Activated CD8-positive, alpha-beta memory T cell treated with anti-CD3 and anti-CD28 coated beads, Interleukin-2, amount 10 ng/mL, durations not matched to agents 7 days and 5 days (primary cell): ENCODE results near the gene TOM1L2. TPM values are rescaled to one million over a fixed set of nuclear protein-coding genes. Genes with fewer than 3 reads are reported as not detected.

ENCODE experiments used
- ATAC-seq: fragments of 150-1000 bp; cut with Tn5 transposase; one replicate; pipeline ENCODE4 v1.10.0; 2021; ENCODE audit warnings: moderate library complexity
- CTCF ChIA-PET: fragments of 350-600 bp; sonication (Branson Sonifier 250); formaldehyde crosslinking; loops from one replicate; lab custom pipeline; 2021; ENCODE audit warnings: antibody characterized with exemption; lab: Charles Lee
- DNase-seq: peaks from one replicate; pipeline ENCODE4 v3.0.0-alpha.2; 2020
- H3K27ac Mint-ChIP-seq: one replicate; pipeline ENCODE4 v1.8.0; 2021; ENCODE audit warnings: mild to moderate bottlenecking, mixed read lengths
- H3K27me3 Mint-ChIP-seq: one replicate; pipeline ENCODE4 v1.8.0; 2021; ENCODE audit warnings: mixed read lengths
- H3K36me3 Mint-ChIP-seq: one replicate; pipeline ENCODE4 v1.8.0; 2021; ENCODE audit warnings: mild to moderate bottlenecking, mixed read lengths
- H3K4me1 Mint-ChIP-seq: one replicate; pipeline ENCODE4 v1.8.0; 2021; ENCODE audit warnings: mixed read lengths
- H3K4me3 Mint-ChIP-seq: one replicate; pipeline ENCODE4 v1.8.0; 2021; ENCODE audit warnings: mild to moderate bottlenecking, moderate library complexity, mixed read lengths
- H3K9me3 Mint-ChIP-seq: one replicate; pipeline ENCODE4 v1.8.0; 2022; ENCODE audit warnings: low read depth, mixed read lengths
- total RNA-seq, 2 experiments: library from RNA; stranded (reverse); gene quantifications; one replicate each; pipeline ENCODE4 v1.2.3, GENCODE V29; 2021

The TOM1L2 gene
- total RNA-seq, 2 experiments from 2014 or later = 19.8 to 33.0 TPM

GRCh38 chr17:17902877-17903276, 69.3 kb downstream of the TOM1L2 start:
- H3K9me3 Mint-ChIP-seq = no peaks in the 10 kb centered on the region
- CTCF ChIA-PET = interaction anchor here (1.5 kb wide), 1 partner anchor 12 kb away, joined by 4 read pairs; no protein-coding TSS in a partner anchor
- no peak overlapping the region for H3K4me3 Mint-ChIP-seq

GRCh38 chr17:17902376-17902775, 69.8 kb downstream of the TOM1L2 start:
- no peak for ATAC-seq
- Mint-ChIP-seq H3K4me1 (peaks cover 2% of the 10 kb centered on the region), H3K36me3 (peaks cover 3% of the 10 kb centered on the region), H3K27ac (no peak overlapping the region), H3K4me3 (no peak overlapping the region), H3K9me3 (no peaks in the 10 kb centered on the region), H3K27me3 (no peaks in the 10 kb centered on the region)
- CTCF ChIA-PET = interaction anchor here (0.9 to 1.5 kb wide), 2 partner anchors 11 to 56 kb away, joined by 3 to 4 read pairs; no protein-coding TSS in a partner anchor
- no peak for DNase-seq

More at GRCh38 chr17:17902877-17903276, 69.3 kb downstream of the TOM1L2 start:
- Mint-ChIP-seq H3K27ac (no peak overlapping the region), H3K4me1 (no peaks in the 10 kb centered on the region), H3K27me3 (no peaks in the 10 kb centered on the region), H3K36me3 (peaks cover 3% of the 10 kb centered on the region)
- no peak for DNase-seq
- no peak for ATAC-seq

GRCh38 chr17:17900615-17901520, 71.3 kb downstream of the TOM1L2 start:
- Mint-ChIP-seq H3K27me3 (no peaks in the 10 kb centered on the region), H3K9me3 (no peaks in the 10 kb centered on the region), H3K36me3 (no peaks in the 10 kb centered on the region), H3K27ac (no peak overlapping the region), H3K4me1 (peaks cover 2% of the 10 kb centered on the region), H3K4me3 (no peak overlapping the region)
- no peak for DNase-seq
- ATAC-seq = no peak
- CTCF ChIA-PET = interaction anchor here (0.7 to 1.4 kb wide), 5 partner anchors 15 to 57 kb away, joined by 3 to 4 read pairs (median 3); no protein-coding TSS in a partner anchor

- DNase-seq (no peak), ATAC-seq (no peak)
- no peaks in the 10 kb centered on the region for H3K36me3 Mint-ChIP-seq
- H3K27ac Mint-ChIP-seq = no peak overlapping the region
- CTCF ChIA-PET = interaction anchor here (0.6 to 2.4 kb wide), 3 partner anchors 20 to 287 kb away, joined by 3 to 8 read pairs (median 5); no protein-coding TSS in a partner anchor
- H3K27me3 Mint-ChIP-seq = no peaks in the 10 kb centered on the region
- H3K4me3 Mint-ChIP-seq = no peak overlapping the region
- no peaks in the 10 kb centered on the region for H3K9me3 Mint-ChIP-seq
- H3K4me1 Mint-ChIP-seq = peaks cover 2% of the 10 kb centered on the region
Observed at GRCh38 chr17:17899486-17899885, 72.7 kb downstream of the TOM1L2 start.

- ATAC-seq (no peak), DNase-seq (no peak)
- Mint-ChIP-seq H3K9me3 (no peaks in the 10 kb centered on the region), H3K4me3 (no peak overlapping the region), H3K27me3 (no peaks in the 10 kb centered on the region), H3K4me1 (peaks cover 2% of the 10 kb centered on the region), H3K27ac (no peak overlapping the region), H3K36me3 (peaks cover 1% of the 10 kb centered on the region)
- CTCF ChIA-PET = interaction anchor here (1.3 to 2.4 kb wide), 2 partner anchors 21 to 135 kb away, joined by 5 to 8 read pairs; no protein-coding TSS in a partner anchor
Observed at GRCh38 chr17:17898673-17899072, 73.5 kb downstream of the TOM1L2 start.

- CTCF ChIA-PET = interaction anchor here (0.7 to 2.4 kb wide), 3 partner anchors 14 to 136 kb away, joined by 3 to 8 read pairs (median 3); no protein-coding TSS in a partner anchor
- Mint-ChIP-seq H3K4me1 (peaks cover 2% of the 10 kb centered on the region), H3K36me3 (peaks cover 4% of the 10 kb centered on the region)
Observed at GRCh38 chr17:17897442-17897841, 74.8 kb downstream of the TOM1L2 start.

GRCh38 chr17:17896746-17897145, 75.5 kb downstream of the TOM1L2 start:
- no peak overlapping the region for H3K4me3 Mint-ChIP-seq
- no peaks in the 10 kb centered on the region for H3K9me3 Mint-ChIP-seq
- no peaks in the 10 kb centered on the region for H3K27me3 Mint-ChIP-seq
- CTCF ChIA-PET = interaction anchor here (0.9 kb wide), 1 partner anchor 136 kb away, joined by 3 read pairs; no protein-coding TSS in a partner anchor
- peaks cover 4% of the 10 kb centered on the region for H3K36me3 Mint-ChIP-seq
- ATAC-seq = no peak
- peaks cover 2% of the 10 kb centered on the region for H3K4me1 Mint-ChIP-seq
- DNase-seq = no peak
- H3K27ac Mint-ChIP-seq = no peak overlapping the region

More at GRCh38 chr17:17897442-17897841, 74.8 kb downstream of the TOM1L2 start:
- Mint-ChIP-seq H3K4me3 (no peak overlapping the region), H3K9me3 (no peaks in the 10 kb centered on the region), H3K27ac (no peak overlapping the region), H3K27me3 (no peaks in the 10 kb centered on the region)
- DNase-seq (no peak), ATAC-seq (no peak)

- no peak overlapping the region for H3K4me3 Mint-ChIP-seq
- no peaks in the 10 kb centered on the region for H3K9me3 Mint-ChIP-seq
- ATAC-seq = no peak
- H3K36me3 Mint-ChIP-seq = peaks cover 4% of the 10 kb centered on the region
- no peak for DNase-seq
- no peaks in the 10 kb centered on the region for H3K27me3 Mint-ChIP-seq
- CTCF ChIA-PET = no interaction called here
- no peak overlapping the region for H3K27ac Mint-ChIP-seq
- H3K4me1 Mint-ChIP-seq = peaks cover 2% of the 10 kb centered on the region
Observed at GRCh38 chr17:17893801-17894644, 78.2 kb downstream of the TOM1L2 start.

- Mint-ChIP-seq H3K9me3 (no peaks in the 10 kb centered on the region), H3K36me3 (peaks cover 4% of the 10 kb centered on the region)
Observed at GRCh38 chr17:17892731-17893130, 79.5 kb downstream of the TOM1L2 start.

GRCh38 chr17:17892009-17892408, 80.2 kb downstream of the TOM1L2 start:
- ATAC-seq = no peak
- DNase-seq = no peak
- Mint-ChIP-seq H3K4me1 (no peaks in the 10 kb centered on the region), H3K36me3 (peaks cover 4% of the 10 kb centered on the region), H3K27me3 (no peaks in the 10 kb centered on the region), H3K4me3 (no peak overlapping the region), H3K27ac (no peak overlapping the region), H3K9me3 (no peaks in the 10 kb centered on the region)
- CTCF ChIA-PET = interaction anchor here (0.8 to 3.1 kb wide), 5 partner anchors 10 to 147 kb away, joined by 3 to 29 read pairs (median 4); partner anchors contain the start of genes ATPAF2 and GID4

More at GRCh38 chr17:17892731-17893130, 79.5 kb downstream of the TOM1L2 start:
- H3K27ac Mint-ChIP-seq = no peak overlapping the region
- H3K4me1 Mint-ChIP-seq = peaks cover 2% of the 10 kb centered on the region
- DNase-seq (no peak), ATAC-seq (no peak)
- H3K27me3 Mint-ChIP-seq = no peaks in the 10 kb centered on the region
- no peak overlapping the region for H3K4me3 Mint-ChIP-seq
- CTCF ChIA-PET = interaction anchor here (3.1 kb wide), 1 partner anchor 142 kb away, joined by 29 read pairs; no protein-coding TSS in a partner anchor

GRCh38 chr17:17890773-17891759, 81.1 kb downstream of the TOM1L2 start:
- Mint-ChIP-seq H3K4me1 (no peaks in the 10 kb centered on the region), H3K27ac (no peak overlapping the region), H3K36me3 (peaks cover 4% of the 10 kb centered on the region), H3K9me3 (no peaks in the 10 kb centered on the region), H3K4me3 (no peak overlapping the region), H3K27me3 (no peaks in the 10 kb centered on the region)
- DNase-seq (peak; percentile 71), ATAC-seq (peak; percentile 87)
- CTCF ChIA-PET = interaction anchor here (0.7 to 3.1 kb wide), 13 partner anchors 11 to 209 kb away, joined by 3 to 29 read pairs (median 4); partner anchors contain the start of genes ATPAF2, GID4 and RAI1

GRCh38 chr17:17889922-17890321, 82.3 kb downstream of the TOM1L2 start:
- Mint-ChIP-seq H3K9me3 (no peaks in the 10 kb centered on the region), H3K27me3 (no peaks in the 10 kb centered on the region), H3K4me1 (no peaks in the 10 kb centered on the region), H3K27ac (no peak overlapping the region), H3K36me3 (peaks cover 4% of the 10 kb centered on the region), H3K4me3 (no peak overlapping the region)
- no peak for DNase-seq
- CTCF ChIA-PET = interaction anchor here (2.0 kb wide), 1 partner anchor 29 kb away, joined by 9 read pairs; no protein-coding TSS in a partner anchor
- ATAC-seq = no peak
